ENCODE measurements around the gene SMAD2. TPM values are rescaled to one million over a fixed set of nuclear protein-coding genes. Genes with fewer than 3 reads are reported as not detected.

SMAD2 gene
- total and polyA plus RNA-seq, 2 experiments from 2014 or later, result 58.5 to 108 TPM

- Histone ChIP-seq H2AFZ (no peak overlapping the region), H3K4me2 (no peak overlapping the region), H3K27ac (no peak overlapping the region), H3K27me3 (no peaks in the 10 kb centered on the region), H4K20me1 (ENCODE audit: insufficient read depth, poor library complexity, severe bottlenecking) (no peaks in the 10 kb centered on the region), H3K9me2 (replicated peaks; ENCODE audit: insufficient read depth) (no peaks in the 10 kb centered on the region), H3K4me1 (ENCODE audit: insufficient read depth) (no peaks in the 10 kb centered on the region), H3K79me2 (no peaks in the 10 kb centered on the region), H3K4me3 (no peak overlapping the region), H3K36me3 (replicated peaks; ENCODE audit: insufficient read depth, low read depth) (no peaks in the 10 kb centered on the region), H3K9me3 (ENCODE audit: low read depth) (no peaks in the 10 kb centered on the region)
- TF ChIP-seq EZH2phosphoT487 (IDR thresholded peaks at IDR 0.05; ENCODE audit: low read depth, severe bottlenecking, unreplicated experiment), result no peak
- DNase-seq (ENCODE audit: low spot score), result no peak
- WGBS (ENCODE audit: low lambda C conversion rate, missing lambda C conversion rate), result 86% methylated on average over 2 of the region's 2 CpGs
Measured at GRCh38 chr18:47978141-47978540, 47.7 kb upstream of the SMAD2 start.

GRCh38 chr18:47975701-47976100 is 45.2 kb upstream of the SMAD2 start:
- TF ChIP-seq EZH2 (IDR thresholded peaks at IDR 0.05; ENCODE audit: borderline replicate concordance) (no peak), CTCF (IDR thresholded peaks at IDR 0.05; ENCODE audit: poor library complexity) (no peak), EZH2phosphoT487 (IDR thresholded peaks at IDR 0.05; ENCODE audit: low read depth, severe bottlenecking, unreplicated experiment) (no peak)
- Histone ChIP-seq H3K27me3 (no peaks in the 10 kb centered on the region), H2AFZ (no peak overlapping the region), H3K9me2 (replicated peaks; ENCODE audit: insufficient read depth) (no peaks in the 10 kb centered on the region), H3K9me3 (ENCODE audit: low read depth) (no peaks in the 10 kb centered on the region), H3K79me2 (no peaks in the 10 kb centered on the region), H3K4me1 (ENCODE audit: insufficient read depth) (no peaks in the 10 kb centered on the region), H3K27ac (no peak overlapping the region), H3K36me3 (replicated peaks; ENCODE audit: insufficient read depth, low read depth) (no peaks in the 10 kb centered on the region), H4K20me1 (ENCODE audit: insufficient read depth, poor library complexity, severe bottlenecking) (no peaks in the 10 kb centered on the region), H3K4me3 (no peak overlapping the region), H3K4me2 (no peak overlapping the region)
- 40% methylated on average over 4 of the region's 4 CpGs for WGBS (ENCODE audit: low lambda C conversion rate, missing lambda C conversion rate)
- DNase-seq (ENCODE audit: low spot score), result no peak

GRCh38 chr18:47975105-47975504 is 44.6 kb upstream of the SMAD2 start:
- no peaks in the 10 kb centered on the region for H3K9me2 ChIP-seq (replicated peaks; ENCODE audit: insufficient read depth)
- no peak overlapping the region for H3K27ac ChIP-seq
- H3K79me2 ChIP-seq, result no peaks in the 10 kb centered on the region
- TF ChIP-seq CTCF (IDR thresholded peaks at IDR 0.05; ENCODE audit: poor library complexity) (no peak), EZH2phosphoT487 (IDR thresholded peaks at IDR 0.05; ENCODE audit: low read depth, severe bottlenecking, unreplicated experiment) (no peak), EZH2 (IDR thresholded peaks at IDR 0.05; ENCODE audit: borderline replicate concordance) (no peak)
- no peaks in the 10 kb centered on the region for H3K27me3 ChIP-seq
- no peaks in the 10 kb centered on the region for H3K4me1 ChIP-seq (ENCODE audit: insufficient read depth)
- DNase-seq (ENCODE audit: low spot score), result no peak
- no peaks in the 10 kb centered on the region for H3K9me3 ChIP-seq (ENCODE audit: low read depth)
- H3K4me3 ChIP-seq, result no peak overlapping the region
- WGBS (ENCODE audit: low lambda C conversion rate, missing lambda C conversion rate), result 57% methylated on average over 5 of the region's 5 CpGs
- no peak overlapping the region for H2AFZ ChIP-seq
- H3K36me3 ChIP-seq (replicated peaks; ENCODE audit: insufficient read depth, low read depth), result no peaks in the 10 kb centered on the region
- H4K20me1 ChIP-seq (ENCODE audit: insufficient read depth, poor library complexity, severe bottlenecking), result no peaks in the 10 kb centered on the region
- no peak overlapping the region for H3K4me2 ChIP-seq

- Histone ChIP-seq H2AFZ (no peak overlapping the region), H3K9me2 (replicated peaks; ENCODE audit: insufficient read depth) (no peaks in the 10 kb centered on the region), H3K79me2 (no peaks in the 10 kb centered on the region), H3K27ac (no peak overlapping the region), H3K4me1 (ENCODE audit: insufficient read depth) (peaks cover 6% of the 10 kb centered on the region), H3K27me3 (no peaks in the 10 kb centered on the region), H3K4me3 (no peak overlapping the region), H3K36me3 (replicated peaks; ENCODE audit: insufficient read depth, low read depth) (no peaks in the 10 kb centered on the region), H4K20me1 (ENCODE audit: insufficient read depth, poor library complexity, severe bottlenecking) (no peaks in the 10 kb centered on the region), H3K9me3 (ENCODE audit: low read depth) (no peaks in the 10 kb centered on the region), H3K4me2 (no peak overlapping the region)
- WGBS (ENCODE audit: low lambda C conversion rate, missing lambda C conversion rate), result 79% methylated on average over 9 of the region's 9 CpGs
- TF ChIP-seq EZH2 (IDR thresholded peaks at IDR 0.05; ENCODE audit: borderline replicate concordance) (no peak), CTCF (IDR thresholded peaks at IDR 0.05; ENCODE audit: poor library complexity) (no peak), EZH2phosphoT487 (IDR thresholded peaks at IDR 0.05; ENCODE audit: low read depth, severe bottlenecking, unreplicated experiment) (no peak)
- no peak for DNase-seq (ENCODE audit: low spot score)
Measured at GRCh38 chr18:47970664-47971531, 40.4 kb upstream of the SMAD2 start.
